ENCODE results near the gene CDRT4. TPM values are rescaled to one million over a fixed set of nuclear protein-coding genes. Genes with fewer than 3 reads are reported as not detected.
A peak's percentile ranks its signal among the peaks of the same experiment; 100 is the strongest.

The CDRT4 gene
- total RNA-seq, 1 donor from 2014 or later, result 1.9 TPM

GRCh38 chr17:15466131-15466530, 1.3 kb downstream of the CDRT4 start:
- DNase-seq (no peak), ATAC-seq (ENCODE audit: poor library complexity) (no peak)
- intact Hi-C loops (cut with DNase I), result no loop called here

DNA sequence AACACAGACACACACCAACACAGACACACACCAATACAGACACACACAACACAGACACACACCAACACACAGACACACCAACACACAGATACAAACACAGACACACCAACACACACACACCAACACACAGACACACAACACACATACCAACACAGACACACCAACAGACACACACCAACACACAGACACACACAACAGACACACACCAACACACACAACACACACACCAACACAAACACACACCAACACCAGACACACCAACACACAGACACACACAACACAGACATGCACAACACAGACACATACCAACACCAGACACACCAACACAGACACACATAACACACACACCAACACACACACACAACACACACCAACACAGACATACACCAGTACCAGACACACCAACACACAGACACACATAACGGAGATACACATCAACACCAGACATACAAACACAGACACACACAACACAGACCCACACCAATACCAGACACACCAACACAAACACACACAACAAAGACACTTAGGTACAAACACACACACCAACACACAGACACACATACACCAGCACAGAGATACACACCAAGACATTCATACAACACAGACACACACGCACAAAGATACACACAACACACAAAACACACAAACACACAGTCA, 2.2 kb downstream of the CDRT4 start:
- intact Hi-C loops (cut with DNase I), result no loop called here
- ATAC-seq (ENCODE audit: poor library complexity) (no peak), DNase-seq (no peak)

- no peak for DNase-seq
- peak; percentile 42 for ATAC-seq (ENCODE audit: poor library complexity)
- intact Hi-C loops (cut with DNase I), result no loop called here
These were observed 3.0 kb downstream of the CDRT4 start for GRCh38 chr17:15464231-15464985.

- no peak for DNase-seq
- intact Hi-C loops (cut with DNase I), result no loop called here
- peak; percentile 85 for ATAC-seq (ENCODE audit: poor library complexity)
These were observed 4.2 kb downstream of the CDRT4 start for GRCh38 chr17:15462976-15463772.

- peak; percentile 62 for ATAC-seq (ENCODE audit: poor library complexity)
- peak; percentile 50 for DNase-seq
- intact Hi-C loops (cut with DNase I), result loop anchor here (5.0 kb wide), 1 partner anchor 195 kb away; no protein-coding TSS in a partner anchor
These were observed 9.7 kb downstream of the CDRT4 start for GRCh38 chr17:15457723-15458094.

DNA sequence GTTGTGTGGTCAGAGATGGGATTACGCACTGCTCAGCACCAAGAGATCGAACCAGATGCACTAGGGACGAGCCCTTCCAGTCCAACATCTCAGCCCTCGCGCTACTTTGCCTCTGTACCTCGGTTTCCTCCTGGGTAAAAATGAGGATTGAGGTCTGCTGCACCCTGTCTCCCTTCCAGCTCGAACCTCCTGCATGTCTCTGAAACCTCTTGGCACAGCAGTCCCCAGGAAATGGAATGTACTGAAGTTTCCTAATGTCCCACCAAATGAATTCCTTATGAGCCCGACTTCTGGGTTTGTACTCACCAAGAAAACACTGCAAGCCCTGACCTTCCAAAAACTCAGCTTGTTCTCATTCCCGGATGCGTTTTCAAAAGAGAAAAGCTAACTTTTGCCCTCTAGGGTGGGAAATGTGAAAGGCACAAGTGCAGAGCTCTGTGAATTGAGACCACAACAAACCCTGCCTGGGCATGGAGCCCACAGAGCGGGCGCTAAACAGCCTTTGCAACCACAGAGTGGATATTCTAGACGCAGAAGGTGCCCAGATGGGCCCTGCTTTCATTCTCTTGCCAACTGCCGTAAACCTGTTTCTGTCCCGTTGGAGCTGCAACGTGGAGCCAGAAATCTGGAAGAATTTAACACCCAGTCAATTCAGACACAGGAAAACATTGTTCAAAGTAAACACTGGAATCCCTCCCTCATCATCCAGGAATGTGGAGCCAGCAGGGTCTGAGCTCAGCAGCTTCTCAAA, 10.3 kb downstream of the CDRT4 start:
- peak; percentile 73 for ATAC-seq (ENCODE audit: poor library complexity)
- peak; percentile 78 for DNase-seq
- intact Hi-C loops (cut with DNase I), result loop anchor here (5.0 kb wide), 1 partner anchor 195 kb away; no protein-coding TSS in a partner anchor

DNA sequence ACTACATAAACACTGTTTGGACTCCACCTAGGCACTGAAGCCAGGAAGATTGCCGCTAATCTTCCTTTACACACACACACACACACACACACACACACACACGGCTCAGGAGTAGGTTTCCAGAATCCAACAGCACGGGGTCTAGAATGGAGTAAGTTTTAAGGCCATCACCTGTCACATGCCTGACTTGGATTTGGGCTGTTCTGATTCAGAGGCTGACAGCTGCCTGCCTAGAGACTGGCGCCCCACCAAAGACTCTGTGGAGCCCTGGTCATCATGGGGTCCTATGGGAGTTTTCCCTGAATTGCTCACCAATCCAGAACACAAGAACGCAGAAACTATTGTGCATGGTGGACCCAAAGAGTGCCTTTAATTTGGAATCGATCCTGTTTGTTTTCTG, 10.9 kb downstream of the CDRT4 start:
- no peak for DNase-seq
- peak; percentile 34 for ATAC-seq (ENCODE audit: poor library complexity)
- intact Hi-C loops (cut with DNase I), result loop anchor here (5.0 kb wide), 1 partner anchor 194 kb away; no protein-coding TSS in a partner anchor

- DNase-seq (no peak), ATAC-seq (ENCODE audit: poor library complexity) (no peak)
- intact Hi-C loops (cut with DNase I), result no loop called here
These were observed 13.1 kb downstream of the CDRT4 start for GRCh38 chr17:15454346-15454745.

- no peak for ATAC-seq (ENCODE audit: poor library complexity)
- intact Hi-C loops (cut with DNase I), result no loop called here
These were observed 13.6 kb downstream of the CDRT4 start for GRCh38 chr17:15453782-15454181.

GRCh38 chr17:15453246-15453645, 14.2 kb downstream of the CDRT4 start:
- DNase-seq (no peak), ATAC-seq (ENCODE audit: poor library complexity) (no peak)
- intact Hi-C loops (cut with DNase I), result no loop called here

More at GRCh38 chr17:15453782-15454181, 13.6 kb downstream of the CDRT4 start:
- no peak for DNase-seq

- ATAC-seq (ENCODE audit: poor library complexity) (no peak), DNase-seq (no peak)
- intact Hi-C loops (cut with DNase I), result no loop called here
These were observed 14.7 kb downstream of the CDRT4 start for GRCh38 chr17:15452746-15453145.

- intact Hi-C loops (cut with DNase I), result no loop called here
- no peak for DNase-seq
- ATAC-seq (ENCODE audit: poor library complexity), result no peak
These were observed 15.7 kb downstream of the CDRT4 start for GRCh38 chr17:15451680-15452079.

DNA sequence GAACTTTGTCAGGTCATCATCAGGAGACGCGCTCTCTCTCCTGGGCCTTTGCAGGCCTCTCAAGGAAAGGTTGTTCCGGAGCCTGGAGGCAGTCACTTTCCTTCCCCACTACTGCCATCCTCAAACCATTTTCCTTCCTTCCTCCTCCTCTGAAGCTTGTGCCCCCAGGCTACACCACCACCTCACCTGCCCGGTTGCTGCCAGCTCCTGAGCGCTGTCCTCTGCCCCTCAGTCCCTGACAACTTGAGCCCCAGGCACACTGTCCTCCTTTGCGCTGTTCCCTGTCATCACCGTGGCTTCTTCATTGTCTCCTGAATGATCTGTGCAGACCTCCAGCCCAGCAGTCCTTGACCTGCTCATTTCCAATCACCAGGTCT, 18.9 kb downstream of the CDRT4 start:
- ATAC-seq (ENCODE audit: poor library complexity) (peak; percentile 11), DNase-seq (no peak)
- intact Hi-C loops (cut with DNase I), result no loop called here

- ATAC-seq (ENCODE audit: poor library complexity), result peak; percentile 69
- intact Hi-C loops (cut with DNase I), result no loop called here
- no peak for DNase-seq
These were observed 19.4 kb downstream of the CDRT4 start for GRCh38 chr17:15447928-15448579.

- ATAC-seq (ENCODE audit: poor library complexity) (no peak), DNase-seq (no peak)
- intact Hi-C loops (cut with DNase I), result no loop called here
These were observed 21.4 kb downstream of the CDRT4 start for GRCh38 chr17:15446036-15446435.

- ATAC-seq (ENCODE audit: poor library complexity) (no peak), DNase-seq (no peak)
- intact Hi-C loops (cut with DNase I), result no loop called here
These were observed 22.6 kb downstream of the CDRT4 start for GRCh38 chr17:15444805-15445204.

DNA sequence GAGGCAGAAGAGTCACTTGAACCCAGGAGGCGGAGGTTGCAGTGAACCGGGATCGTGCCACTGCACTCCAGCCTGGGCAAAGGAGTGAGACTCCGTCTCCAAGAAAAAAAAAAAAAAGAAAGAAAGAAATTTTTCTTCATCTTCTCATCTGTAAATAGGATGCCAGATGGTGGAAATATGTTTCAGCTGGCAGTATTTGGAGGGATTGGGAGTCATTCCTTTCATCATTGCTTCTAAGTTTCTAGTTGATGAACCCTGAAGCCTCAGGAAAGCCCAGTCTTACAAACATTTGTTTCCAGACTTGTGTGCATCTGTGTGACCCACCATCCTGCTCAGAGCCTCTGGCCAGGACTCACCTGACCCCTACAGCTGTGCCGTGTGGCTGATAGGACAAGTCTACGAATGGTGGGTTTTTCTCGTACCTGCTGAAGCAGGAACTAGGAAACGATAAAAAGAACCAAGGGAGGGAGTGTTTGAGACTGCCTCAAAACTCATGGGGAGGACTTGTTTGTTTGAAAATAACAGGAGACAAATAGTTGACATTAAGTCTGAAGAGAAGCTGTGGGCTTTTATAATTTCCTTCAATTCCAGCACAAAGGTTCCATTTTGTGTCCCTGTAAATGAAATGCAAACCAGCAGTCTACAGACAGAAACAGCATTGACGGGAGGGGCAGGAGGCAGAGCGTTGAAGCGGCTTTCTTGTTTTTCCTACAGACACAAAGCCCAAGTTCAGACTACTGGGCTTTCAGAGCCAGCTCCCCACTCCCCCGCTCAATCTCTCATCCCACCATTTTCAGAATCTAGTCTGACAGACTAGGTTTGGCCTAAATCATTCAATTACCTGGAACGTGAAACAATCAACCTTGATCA, 24.9 kb downstream of the CDRT4 start:
- intact Hi-C loops (cut with DNase I), result no loop called here
- ATAC-seq (ENCODE audit: poor library complexity) (no peak), DNase-seq (no peak)

All from Right ventricle myocardium superior (tissue), 1 donor.